Measurements from ENCODE around the gene MTHFR.

MTHFR gene

DNA sequence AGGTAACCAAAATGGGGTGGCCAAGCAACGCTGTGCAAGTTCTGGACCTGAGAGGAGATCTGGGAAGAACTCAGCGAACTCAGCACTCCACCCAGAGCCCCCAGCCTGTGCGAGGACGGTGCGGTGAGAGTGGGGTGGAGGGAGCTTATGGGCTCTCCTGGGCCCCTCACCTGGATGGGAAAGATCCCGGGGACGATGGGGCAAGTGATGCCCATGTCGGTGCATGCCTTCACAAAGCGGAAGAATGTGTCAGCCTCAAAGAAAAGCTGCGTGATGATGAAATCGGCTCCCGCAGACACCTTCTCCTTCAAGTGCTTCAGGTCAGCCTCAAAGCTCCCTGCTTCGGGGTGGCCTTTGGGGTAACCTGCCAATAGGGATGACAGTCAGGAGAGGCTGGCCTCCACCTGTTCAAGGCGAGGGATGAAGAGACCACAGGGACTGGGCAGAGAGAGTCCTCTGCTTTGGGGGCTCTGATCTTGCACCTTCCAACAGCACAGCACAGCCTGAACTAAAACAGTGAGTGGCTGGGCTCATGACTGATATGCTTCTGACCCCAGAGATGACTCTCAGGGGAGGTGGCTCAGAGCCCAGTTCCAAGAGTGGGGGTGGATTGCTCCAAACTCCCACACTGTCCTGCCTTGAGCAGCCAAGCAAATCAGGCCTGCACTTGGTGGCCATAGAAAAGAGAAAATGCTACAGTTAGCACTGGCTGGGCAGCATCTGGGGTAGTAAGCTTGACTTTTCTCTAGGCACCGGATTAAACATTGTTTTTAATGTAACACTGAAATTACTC, 9.5 kb downstream of the MTHFR start:
- no peak for DNase-seq

DNA sequence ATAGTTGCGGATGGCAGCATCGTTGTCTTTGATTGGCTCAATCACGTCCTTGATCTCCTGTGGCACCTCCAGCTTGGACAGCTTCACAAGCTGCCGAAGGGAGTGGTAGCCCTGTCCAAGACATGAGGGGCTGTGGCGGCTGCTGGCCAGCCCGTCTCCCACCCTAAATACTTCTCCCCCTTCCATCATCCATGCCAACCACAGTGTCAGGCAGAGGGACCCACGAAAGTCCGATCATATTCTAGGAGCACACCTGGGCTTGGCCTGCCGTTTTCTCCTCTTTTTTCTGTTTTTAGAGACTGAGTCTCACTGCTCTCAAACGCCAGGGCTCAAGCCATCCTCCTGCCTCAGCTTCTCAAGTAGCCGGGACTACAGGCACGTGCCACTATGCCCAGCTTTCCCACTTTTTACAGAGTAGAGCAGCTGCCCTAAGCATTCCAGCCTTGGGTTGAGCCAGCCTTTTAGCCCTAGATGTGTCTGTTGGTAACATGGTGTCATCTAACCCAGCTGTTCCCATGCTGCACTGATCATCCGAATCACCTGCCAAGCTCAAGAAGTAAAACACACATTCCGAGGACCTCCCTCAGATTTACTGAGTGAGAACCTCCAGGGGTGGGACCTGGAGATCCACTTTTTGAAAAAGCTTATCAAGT, 10.4 kb downstream of the MTHFR start:
- no peak for DNase-seq

DNA sequence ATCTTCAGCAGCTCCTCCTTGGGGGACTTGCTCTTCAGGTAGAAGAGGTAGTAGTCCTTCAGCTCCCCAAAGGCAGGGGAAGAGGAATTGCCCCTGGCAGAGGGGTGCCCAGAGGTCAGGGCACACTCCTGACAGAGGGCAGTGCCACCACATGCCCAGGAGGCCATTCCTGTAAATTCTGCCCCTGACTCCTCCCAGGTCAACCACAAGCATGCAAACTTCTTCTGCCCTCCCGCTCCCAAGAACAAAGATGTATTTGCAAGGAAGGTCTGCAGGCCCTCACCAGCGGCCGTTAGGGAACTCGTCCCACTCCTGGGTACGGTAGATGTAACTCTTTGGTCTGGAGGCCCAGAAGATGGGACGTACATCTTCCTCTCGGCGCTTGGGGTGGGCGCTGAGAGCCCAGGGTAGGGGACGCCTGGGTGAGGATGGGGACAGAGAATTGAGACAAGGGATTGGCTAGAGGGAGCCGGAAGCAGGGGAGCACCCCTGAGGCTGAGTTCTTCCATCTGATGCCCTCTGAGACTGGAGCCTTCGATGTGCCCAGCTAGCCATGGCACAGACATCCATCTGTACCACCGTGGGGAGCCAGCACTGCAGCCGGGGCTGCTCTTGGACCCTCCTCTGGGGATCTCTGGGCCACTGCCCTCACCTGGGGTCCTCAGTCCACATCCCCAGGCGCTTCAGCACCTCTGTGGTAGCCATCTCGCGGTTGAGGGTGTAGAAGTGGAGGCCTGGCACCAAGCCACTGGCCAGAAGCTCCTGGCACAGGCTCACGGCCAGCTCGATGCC, 11.1 kb downstream of the MTHFR start:
- DNase-seq, result no peak

DNA sequence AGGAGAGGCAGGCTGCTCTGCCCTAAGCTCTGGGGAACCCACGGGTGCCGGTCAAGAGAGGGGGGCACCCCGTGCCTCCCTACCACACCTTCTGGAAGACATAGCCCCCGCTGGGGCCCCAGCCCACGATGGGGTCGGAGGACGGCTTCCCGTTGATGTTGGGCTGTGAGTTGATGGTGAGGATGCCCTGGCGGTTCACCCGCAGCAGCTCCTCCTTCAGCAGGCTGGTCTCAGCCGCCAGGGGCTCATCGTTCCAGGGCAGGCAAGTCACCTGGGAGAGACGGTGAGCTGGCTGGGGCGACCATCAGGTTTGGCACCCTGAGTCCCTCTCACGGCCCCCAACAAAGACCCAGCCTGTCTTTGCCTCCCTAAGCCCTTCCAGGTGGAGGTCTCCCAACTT, 11.9 kb downstream of the MTHFR start:
- no peak for DNase-seq

DNA sequence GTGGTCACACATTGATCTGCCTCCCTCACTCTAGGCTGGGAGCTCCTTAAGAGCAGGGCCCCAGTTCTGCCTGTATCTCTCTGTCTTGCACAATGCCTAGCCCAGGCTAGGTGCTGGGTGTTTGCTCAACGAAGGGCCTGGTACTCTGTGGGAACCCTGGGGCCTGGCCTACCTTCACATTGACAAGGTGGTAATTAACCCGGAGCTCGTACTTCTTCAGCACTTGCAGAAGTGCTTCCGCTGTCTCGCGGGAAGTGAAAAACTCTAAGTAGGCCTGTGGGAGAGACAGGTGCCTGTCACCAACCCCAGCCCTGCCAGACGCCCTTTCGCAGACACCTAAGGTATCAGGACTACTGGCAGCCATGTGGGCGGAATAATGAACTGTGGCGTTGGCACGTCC, 13.7 kb downstream of the MTHFR start:
- DNase-seq, result no peak

DNA sequence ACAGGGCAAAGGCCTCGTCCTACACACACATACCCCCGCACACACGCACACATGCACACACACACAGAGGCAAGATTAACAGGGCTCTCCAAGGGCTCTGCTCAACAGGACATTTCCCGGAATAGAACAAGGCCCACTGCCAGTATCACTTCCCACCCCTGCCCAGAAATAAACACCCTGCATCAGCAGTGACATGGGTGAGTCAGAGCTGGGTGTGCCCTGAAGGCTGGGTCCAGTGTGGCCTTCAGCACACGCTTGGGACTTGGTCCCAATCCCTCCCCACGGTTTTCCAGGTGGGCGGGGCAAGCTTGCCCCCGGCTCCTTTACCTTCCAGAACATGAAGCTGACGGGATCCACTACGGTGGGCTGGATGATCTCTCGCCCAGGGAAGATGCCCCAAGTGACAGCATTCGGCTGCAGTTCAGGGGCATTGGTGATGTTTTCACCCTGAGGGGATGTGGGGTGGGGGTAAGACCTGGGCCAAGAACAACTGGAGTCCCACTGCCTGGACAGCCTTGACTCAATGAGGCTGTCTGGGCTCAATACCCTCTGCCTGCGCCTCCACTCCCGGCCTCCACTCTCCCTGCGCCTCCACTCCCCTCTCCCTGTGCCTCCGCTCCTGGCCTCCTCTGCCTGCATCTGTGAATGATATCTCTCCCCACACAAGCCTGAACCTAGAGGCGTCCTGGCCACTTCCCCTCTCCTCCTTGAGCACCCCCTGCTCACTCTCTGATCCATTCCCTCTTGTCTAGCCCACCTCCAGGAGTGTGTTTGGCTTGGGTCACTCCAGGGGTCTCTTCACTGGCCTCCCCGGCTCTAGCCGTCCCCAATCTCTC, 14.7 kb downstream of the MTHFR start:
- DNase-seq, result no peak

DNA sequence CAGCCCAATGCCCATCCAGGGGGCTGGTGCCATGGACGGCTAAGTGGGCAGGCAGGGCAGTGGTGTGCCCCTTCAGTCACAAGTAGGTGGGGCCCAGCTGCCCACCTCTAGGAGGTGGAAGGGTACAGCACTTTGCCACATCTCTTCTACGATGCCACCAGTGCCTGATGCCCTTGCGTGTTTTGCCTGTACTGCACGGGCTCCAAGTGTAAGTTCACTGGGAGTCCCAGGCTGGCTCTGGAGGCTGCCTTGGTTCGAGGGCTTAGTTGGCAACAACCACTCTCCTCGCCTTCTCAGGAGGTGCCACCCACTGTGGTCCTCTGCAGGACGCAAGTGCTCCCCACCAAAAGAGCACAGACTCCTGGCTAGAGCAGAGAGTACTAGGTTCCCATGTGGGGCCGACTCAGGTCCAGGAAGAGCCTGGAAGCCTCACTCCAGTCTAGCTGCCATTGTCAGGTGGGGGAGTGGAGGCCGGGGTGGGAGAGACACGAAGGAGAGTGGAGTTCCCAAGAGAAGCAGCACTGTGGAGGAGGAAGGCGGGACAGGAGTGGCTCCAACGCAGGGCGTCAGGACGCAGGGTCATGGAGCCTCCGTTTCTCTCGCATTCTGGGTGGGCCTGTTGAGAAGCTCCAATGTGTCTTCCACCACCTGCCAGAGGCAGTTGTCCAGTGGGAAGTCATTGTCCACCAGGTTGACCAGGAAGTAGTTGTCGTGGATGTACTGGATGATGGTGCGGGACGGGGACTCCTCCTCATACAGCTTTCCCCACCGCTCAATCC, 15.5 kb downstream of the MTHFR start:
- no peak for DNase-seq

DNA sequence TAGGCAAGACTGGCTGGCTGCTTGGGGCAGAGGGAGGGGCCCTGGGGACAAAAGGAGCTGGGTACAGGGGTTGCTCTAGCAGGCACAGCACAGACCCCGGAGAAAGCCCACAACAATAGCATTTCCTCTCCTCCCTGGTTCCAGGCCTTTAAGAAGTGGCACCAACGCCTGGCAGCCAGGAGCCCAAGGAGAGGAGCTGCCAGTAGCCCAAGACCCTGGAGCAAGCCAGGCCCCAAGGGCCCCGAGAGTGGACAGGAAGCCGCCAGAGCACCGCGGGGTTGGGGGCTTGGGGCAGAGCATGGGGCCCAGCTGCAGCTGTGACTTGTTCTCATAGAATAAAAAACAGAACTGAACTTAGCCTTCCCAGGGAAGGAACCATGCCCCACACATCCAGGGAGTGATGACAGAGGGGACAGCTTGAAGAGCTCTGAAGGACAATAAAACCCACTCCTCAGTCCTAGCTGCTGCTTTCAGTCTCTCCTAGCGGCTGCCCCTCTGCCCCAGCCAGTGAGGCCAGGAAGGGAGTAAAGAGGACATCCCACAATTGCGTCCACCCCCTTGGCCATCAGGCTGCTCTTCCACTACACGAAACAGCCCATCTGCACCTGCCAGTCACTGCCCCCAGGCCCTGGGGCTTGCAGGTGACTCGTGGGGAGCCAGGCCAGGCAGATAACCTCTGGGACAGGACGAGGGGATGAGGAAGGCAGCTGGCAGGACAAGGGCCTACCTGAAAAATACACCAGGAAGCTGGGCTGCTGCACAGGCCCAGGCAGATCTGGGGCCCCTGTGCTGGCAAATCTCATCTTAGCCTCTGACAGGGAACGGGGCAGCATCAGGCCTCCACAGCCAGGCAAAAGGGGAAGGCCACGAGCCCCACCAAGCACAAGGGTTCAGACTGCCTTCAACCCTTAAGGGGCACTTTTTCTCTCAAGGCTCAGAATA, 16.4 kb downstream of the MTHFR start:
- no peak for DNase-seq

DNA sequence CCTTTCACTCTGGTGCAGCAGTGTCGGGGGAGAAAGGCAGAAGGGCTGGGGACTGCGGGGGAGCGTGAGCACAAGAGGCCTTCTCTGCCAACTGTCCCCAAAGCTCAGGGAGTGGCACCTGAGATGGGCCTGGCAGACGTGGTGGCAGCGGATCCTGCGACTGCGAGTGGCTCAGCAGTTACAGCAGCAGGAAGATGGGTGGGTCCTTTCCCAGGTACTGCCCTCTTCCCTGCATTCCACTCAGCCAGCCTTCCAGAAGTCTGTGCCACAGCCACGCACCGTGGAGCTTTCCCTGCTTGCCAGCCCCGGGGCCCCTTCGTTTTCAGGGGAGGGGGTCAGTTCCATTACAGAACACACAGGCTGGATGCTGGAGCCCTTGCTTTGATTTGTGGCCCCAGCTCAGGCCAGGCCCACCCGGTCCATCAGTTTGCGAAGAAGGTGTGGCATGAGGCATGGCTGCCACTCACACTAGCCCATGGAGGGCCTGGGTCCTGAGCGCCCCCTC, 17.2 kb downstream of the MTHFR start:
- no peak for DNase-seq

DNA sequence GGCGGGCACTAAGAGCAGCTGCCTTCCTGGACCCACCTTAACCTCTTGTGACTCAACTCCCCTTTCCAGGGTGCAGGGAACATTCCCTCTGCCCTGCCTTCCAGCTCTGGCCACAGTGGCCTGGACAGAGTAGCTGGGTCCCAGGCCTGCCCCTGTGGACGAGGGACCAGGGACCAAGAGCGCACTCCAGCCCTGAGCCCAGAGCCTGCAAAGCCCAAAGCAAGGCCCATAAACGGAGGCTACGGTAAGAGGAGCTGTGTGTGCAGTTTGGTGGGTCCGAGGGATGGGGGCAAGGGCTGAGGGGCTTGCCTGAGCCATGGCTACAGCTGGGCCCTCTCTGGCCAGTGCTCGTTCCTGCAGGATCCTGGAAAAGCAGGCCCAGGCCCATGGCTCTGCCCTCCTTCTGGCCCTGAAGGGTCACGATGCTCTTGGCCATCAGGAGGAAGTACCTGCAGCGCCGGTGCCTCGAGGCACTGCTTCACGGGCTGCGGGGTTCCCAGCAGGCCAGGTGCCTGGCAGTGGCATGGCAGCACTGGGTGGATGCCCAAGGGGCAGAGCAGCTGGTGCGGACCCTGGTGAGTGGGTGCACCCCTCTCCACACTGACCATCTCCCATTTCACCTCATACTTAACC, 17.8 kb downstream of the MTHFR start:
- no peak for DNase-seq

DNA sequence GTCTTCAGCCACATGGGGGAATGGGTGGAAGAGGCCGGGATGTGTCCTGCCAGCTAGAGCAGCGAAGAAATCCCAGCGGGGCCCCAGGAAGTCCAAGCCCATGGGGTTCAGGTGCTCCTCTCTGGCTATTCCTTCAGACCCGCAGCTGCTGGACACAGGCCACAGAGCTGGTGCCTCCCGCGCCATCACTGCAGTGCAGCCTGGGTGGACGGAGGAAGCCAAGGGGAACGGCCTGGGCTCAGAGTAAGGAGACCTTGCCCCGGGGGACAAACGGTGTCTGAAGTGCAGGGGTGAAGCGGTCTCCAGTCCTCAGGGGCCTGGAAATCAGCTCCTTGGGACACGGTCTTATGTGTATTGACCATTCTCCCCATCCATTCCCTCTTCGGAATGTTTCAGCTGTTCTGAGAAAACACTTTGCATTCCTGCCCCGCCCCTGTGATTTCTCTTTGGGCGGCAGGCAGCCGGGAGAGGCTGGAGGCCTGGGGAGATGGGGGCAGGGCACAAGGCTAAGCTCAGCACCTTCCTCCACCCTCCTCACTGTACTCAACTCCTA, 18.4 kb downstream of the MTHFR start:
- no peak for DNase-seq

DNA sequence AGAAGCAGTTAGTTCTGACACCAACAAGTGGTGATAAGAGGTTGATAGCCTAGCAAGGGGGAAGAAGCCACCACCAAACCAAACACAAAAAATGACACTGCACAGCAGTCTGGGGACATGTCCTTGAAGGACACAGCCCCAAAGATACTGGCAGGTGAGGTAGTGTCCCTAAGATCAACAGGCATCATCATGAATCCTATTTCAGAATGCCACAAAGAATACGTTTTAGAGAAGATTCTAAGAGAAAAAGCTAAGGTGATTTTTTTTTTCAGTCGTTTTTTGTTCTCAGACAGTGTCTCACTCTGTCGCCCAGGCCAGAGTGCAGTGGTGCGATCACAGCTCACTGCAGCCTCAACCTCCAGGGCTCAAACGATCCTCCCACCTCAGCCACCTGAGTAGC, 19.6 kb downstream of the MTHFR start:
- DNase-seq, result no peak

DNA sequence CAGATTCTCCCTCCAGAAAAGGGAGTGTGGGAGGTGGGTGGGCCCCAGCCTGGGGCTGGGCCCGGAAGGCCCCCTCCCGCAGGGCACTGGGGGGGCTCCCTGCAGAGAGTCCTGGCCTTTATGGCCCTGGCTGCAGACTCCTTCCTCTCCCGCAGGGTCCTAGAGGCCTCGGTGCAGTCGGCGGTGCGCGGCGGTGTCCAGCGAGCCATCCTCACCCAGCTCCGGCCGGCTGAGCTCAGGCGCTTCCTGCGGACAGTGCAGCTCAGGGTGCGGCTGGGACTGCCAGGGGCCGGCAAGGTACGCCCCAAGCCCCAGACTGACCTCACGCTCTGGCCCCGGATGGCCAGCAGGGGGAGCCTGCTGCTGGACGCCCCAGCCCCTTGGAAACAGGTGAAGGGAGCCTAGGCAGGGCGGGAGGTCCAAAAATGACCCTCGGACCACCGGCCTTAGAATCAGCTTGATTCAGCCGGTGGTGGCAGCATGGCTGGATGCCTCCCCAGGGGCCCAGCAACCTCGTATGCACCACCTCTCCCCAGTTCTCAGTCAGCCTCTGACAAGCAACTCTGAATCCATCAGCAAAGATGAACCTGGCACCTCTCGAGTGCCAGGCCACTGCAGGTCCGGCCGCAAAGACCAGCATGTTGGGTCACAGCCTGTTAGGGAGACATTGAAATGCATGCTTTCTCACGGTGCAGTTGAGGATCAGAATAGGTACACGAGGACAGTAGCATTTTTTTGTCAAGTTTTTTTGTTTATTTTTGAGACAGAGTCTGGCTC, 20.6 kb downstream of the MTHFR start:
- no peak for DNase-seq

DNA sequence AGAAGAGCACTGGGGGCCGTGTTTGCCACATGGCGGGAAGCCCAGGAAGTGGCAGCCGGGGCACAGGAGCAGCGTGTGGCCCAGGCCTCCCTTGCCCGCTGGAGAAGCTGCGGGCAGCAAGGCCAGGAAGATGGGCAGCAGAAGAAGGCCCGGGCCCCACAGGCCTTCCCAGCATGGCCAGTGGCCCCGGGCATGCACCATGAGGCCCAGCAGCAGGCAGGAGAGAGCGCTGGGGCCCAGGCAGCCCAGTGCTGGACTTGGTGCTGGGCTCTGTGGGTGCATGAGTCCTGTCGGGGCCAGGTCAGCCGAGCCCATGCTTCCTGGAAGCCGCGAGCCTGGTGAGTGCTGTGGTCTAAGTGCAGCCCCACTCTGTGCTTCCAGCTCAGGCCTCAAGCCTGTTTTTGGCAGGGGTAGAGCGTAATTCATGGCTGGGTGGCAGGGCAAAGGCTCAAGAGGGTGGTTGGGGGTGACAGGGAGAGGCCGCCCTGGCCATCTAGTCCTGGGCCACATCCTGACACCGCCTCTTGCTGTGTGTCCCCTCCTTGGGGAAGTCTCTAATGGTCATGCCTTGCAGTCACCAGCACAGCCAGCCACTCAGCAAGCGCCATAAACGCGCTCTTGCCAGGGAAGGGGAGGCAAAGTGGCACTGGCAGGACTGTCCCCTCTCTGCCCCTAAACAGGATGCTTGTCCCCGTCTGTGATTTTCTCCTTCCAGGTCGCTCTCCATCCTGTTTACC, 21.3 kb downstream of the MTHFR start:
- DNase-seq, result no peak

DNA sequence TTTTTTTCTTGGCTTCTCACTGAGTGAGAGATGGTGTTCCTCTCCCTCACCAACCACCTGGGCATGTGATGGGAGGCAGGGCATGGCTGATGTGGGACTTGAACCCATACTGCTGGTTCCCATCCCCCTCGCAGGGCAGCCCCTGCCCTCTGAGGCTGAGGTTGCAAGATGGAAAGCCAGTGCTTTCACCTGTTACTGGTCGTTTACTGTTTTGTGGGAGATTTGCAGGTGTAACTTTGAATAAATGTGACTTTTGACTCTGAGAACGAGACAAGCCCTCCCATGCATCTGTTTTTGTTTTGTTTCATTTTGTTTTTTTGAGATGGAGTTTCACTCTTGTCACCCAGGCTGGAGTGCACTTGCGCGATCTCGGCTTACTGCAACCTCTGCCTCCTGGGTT, 22.2 kb downstream of the MTHFR start:
- DNase-seq, result no peak

DNA sequence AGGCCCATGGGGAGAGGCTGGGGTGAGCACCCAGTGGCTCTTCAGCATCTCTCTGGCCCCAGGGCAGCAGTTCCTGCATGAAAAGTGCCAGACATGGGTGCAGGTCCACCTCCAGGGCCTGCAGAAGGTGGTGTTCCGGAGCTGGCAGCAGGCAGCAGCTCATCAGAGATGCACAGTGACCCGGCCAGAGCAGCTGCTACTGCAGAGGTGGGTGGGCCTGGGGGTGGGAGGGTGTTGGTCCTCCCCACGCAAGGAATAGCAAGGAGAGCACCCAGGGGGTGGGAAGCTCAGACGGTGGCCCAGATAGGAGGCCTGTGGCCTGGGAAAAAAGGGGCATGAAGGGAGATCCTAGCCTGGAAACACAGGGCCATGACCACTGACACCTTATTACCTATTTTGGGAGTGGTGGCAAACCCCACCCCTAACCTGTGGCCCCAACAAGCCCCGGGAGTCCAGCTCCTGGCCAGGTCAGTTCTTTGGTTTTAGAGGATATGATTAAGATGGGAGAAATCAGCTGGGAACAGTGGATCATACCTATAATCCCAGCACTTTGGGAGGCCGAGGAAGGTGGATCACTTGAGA, 23.5 kb downstream of the MTHFR start:
- DNase-seq, result no peak

DNA sequence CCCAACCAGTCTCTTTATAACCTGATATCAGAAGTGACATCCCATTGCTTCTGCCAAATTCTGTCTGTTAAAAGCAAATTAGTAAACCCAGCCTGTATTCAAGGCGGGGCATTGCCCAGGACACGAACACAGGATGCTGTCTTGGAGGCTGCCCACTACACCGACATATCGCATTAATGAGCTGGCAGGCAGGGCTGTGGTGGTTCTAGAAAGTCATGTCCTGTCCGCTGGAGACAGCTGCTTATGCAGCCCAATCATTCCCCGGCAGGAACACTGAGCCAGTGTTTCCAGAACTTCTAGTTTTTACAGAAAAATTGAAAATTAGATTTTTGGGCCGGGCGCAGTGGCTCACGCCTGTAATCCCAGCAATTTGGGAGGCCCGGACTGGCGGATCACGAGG, 24.5 kb downstream of the MTHFR start:
- DNase-seq, result no peak

Measured in NCI-H2029 (cell line).